Stimulated activated CD8-positive, alpha-beta memory T cell treated with anti-CD3 and anti-CD28 coated beads, Interleukin-2, amount 100 ng/mL, for 48 hours (primary cell): ENCODE data around the gene SEMA4B.
"Not testable (repeated sequence)": the region's sequence is repeated elsewhere in the genome, so short reads cannot be mapped to it uniquely, and the experiment has no call there.

Source experiments
- DNase-seq, 2 donors: peaks; one replicate each; pipeline ENCODE4 v3.0.0-alpha.2; 2020; ENCODE audit warnings: low read depth in 2 of 2

Gene SEMA4B

DNA sequence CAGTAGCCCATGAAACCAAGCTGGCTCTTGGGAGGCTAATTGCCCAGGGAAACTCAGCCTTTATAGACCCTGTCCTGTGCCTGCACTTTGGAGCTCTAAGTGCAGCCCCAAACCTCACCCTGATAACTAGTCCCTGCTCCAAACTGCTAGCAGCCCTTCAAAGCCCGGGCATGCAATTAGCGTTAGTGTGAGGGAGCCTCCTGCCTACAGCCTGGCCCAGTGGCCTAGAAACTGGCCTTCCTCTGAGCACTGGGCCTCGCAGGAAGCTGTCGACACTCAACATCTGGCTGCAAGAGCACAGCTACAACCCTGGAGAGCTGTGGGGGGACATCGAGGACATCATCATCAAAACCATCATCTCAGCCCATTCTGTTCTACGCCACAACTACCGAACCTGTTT is 56.6 kb downstream of the SEMA4B start:
- DNase-seq: no peak

GRCh38 chr15:90259524-90259923 is 58.4 kb downstream of the SEMA4B start:
- DNase-seq: no peak

DNA sequence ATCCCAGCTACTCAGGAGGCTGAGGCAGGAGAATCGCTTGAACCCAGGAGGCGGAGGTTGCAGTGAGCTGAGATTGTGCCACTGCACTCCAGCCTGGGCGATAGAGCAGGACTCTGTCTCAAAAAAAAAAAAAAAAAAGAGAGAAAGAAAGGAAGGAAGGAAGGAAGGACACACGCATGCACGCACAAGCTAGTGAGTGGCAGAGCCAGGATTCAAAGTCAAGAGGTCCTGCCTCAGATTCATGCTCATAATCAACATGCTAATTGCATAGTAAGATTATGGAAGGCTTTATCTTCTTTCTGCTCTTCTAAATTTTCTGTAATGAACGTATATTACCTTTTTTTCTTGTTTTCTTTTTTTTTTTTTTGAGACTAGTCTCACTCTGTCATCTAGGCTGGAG is 59.6 kb downstream of the SEMA4B start:
- DNase-seq: not testable (repeated sequence)

GRCh38 chr15:90261811-90262210 is 60.7 kb downstream of the SEMA4B start:
- DNase-seq: no peak

- no peak for DNase-seq
Measured at GRCh38 chr15:90262426-90262825, 61.3 kb downstream of the SEMA4B start.

GRCh38 chr15:90264671-90265070 is 63.5 kb downstream of the SEMA4B start:
- no peak for DNase-seq

GRCh38 chr15:90265271-90266060 is 64.3 kb downstream of the SEMA4B start, which contains the start of gene NGRN:
TSS of gene NGRN (plus strand) at chr15:90265672. CDS start at chr15:90265713, 41 bp downstream.
- DNase-seq: peak; percentile 80 to 90

- DNase-seq: peak; percentile 32 to 33
Measured at GRCh38 chr15:90266061-90266431, 64.9 kb downstream of the SEMA4B start.

- no peak for DNase-seq
Measured at GRCh38 chr15:90266485-90266884, 65.4 kb downstream of the SEMA4B start.

GRCh38 chr15:90268415-90268814 is 67.3 kb downstream of the SEMA4B start:
- DNase-seq: no peak

DNA sequence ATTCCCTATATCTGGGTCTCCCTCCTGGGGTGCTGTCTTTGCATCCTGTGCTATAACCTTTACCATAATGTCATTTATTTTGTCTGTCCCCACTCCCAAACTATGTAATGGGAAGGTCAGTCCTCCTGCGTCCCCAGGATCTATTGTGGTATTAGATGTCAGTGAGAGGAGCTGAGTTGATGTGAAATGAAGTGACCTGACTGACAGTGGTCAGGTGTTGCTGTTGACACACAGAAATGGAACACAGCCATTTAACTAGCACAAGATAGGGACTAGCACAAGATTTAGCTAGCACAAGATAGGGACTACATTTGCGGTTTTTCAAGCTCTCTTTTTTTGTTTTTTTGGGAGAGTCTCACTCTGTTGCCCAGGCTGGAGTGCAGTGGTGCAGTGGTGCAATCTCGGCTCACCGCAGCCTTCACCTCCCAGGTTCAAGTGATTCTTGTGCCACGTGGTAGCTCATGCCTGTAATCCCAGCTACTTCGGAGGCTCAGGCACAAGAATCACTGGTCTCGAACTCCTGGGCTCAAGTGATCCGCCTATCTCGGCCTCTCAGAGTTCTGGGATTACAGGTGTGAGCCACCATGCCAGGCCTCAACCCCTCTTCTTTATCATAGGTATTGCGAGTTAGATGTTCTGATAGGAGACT is 69.5 kb downstream of the SEMA4B start:
- DNase-seq: no peak

DNA sequence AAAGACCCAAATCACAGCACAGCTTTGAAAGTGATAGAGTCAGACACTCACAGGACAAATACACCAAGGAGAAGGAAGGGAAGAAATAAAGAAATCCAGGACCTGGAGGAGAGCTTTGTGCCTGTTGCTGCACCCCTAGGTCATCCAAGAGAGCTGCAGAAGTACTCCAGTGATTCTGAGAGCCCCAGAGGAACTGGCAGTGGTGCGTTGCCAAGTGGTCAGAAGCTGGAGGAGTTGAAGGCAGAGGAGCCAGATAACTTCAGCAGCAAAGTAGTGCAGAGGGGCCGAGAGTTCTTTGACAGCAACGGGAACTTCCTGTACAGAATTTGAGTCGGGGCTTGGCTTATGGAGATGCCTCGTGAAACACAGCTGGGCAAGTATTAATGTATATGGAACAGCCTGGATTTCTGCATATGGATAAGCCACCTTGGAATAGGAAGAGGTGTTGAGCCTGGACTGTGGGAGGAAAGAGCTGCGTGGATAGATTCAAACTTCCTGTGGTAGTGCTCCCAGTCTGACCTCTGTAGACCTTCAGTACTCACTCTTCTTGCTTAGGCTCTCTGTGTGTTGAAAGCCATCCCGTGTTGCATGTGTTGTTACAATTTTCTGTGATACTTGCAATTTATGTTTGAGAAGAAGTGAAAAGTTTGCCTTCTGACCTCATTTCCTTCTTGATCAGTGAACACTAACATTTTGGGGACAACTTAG is 70.5 kb downstream of the SEMA4B start:
- no peak for DNase-seq

DNA sequence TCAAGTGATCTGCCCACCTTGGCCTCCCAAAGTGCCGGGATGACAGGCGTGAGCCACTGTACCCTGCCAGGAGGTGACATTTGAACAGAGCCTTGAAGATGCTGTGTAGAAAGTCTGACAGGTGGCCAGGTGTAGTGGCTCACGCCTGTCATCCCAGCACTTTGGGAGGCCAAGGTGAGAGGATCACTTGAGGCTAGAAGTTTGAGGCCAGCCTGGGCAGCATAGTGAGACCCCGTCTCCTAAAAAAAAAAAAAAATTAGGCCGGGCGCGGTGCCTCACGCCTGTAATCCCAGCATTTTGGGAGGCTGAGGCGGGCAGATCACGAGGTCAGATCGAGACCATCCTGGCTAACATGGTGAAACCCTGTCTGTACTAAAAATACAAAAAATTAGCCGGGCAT is 77.3 kb downstream of the SEMA4B start:
- not testable (repeated sequence) for DNase-seq
